PC-3 (cell line): Measurements from ENCODE around the gene KIAA2012.

ENCODE experiments used
- EZH2phosphoT487 ChIP-seq: fragments of 300-600 bp; sonication (generic); IDR thresholded peaks from 2 replicates; pipeline ENCODE4 v1.6.1; 2018; ENCODE audit warnings: mild to moderate bottlenecking, antibody characterized with exemption, low read length, borderline replicate concordance
- TF ChIP-seq, protein P1 (sequence below): fragments of 300-600 bp; sonication (generic); conservative IDR thresholded peaks from 2 replicates; pipeline ENCODE4 v1.5.1; 2017; ENCODE audit warnings: antibody characterized with exemption, low read depth, mild to moderate bottlenecking, low read length

DNA sequence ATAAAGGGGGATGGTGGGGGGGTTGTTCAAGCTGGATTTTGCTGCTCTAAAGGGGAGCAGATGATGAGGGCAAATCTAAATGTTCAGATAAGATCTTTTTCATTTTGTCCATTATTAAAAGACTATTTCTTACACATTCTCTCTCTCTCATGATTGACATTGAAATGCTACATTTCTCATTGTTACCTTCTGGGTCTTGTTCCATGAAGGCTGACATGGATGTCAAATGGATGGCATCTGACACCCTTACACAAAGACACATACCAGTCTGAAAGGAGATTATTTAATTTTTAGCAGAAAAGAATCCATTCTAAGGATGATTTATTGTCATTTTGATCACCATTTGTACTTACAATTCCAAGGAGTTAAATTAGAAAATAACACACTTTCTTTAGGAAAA, 28.3 kb upstream of the KIAA2012 start:
- TF ChIP-seq, protein P1, sequence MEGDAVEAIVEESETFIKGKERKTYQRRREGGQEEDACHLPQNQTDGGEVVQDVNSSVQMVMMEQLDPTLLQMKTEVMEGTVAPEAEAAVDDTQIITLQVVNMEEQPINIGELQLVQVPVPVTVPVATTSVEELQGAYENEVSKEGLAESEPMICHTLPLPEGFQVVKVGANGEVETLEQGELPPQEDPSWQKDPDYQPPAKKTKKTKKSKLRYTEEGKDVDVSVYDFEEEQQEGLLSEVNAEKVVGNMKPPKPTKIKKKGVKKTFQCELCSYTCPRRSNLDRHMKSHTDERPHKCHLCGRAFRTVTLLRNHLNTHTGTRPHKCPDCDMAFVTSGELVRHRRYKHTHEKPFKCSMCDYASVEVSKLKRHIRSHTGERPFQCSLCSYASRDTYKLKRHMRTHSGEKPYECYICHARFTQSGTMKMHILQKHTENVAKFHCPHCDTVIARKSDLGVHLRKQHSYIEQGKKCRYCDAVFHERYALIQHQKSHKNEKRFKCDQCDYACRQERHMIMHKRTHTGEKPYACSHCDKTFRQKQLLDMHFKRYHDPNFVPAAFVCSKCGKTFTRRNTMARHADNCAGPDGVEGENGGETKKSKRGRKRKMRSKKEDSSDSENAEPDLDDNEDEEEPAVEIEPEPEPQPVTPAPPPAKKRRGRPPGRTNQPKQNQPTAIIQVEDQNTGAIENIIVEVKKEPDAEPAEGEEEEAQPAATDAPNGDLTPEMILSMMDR: no peak
- no peak for TF ChIP-seq EZH2phosphoT487
